Cardiac fibroblast (primary cell): ENCODE data around the gene POU4F2.

ENCODE experiments used
- DNase-seq, 2 donors: peaks; one replicate each; pipeline versions ENCODE4 v3.0.0 to v3.0.0-alpha.2; 2010; ENCODE audit warnings: low read depth in 2 of 2
- H3K4me3 ChIP-seq, 2 donors: replicated peaks in 1 of 2; 1 replicate in 1 of 2; 2 replicates in 1 of 2; pipeline ENCODE4 v1.5.1; 2011; ENCODE audit warnings: low read depth in 2 of 2, low read length in 2 of 2, mild to moderate bottlenecking in 2 of 2, moderate library complexity in 1 of 2
- TF ChIP-seq, protein P1 (sequence below): IDR thresholded peaks from one replicate; pipeline ENCODE4 v1.5.1; 2011; ENCODE audit warnings: low read depth, mild to moderate bottlenecking, low read length, inconsistent platforms

Gene POU4F2

DNA sequence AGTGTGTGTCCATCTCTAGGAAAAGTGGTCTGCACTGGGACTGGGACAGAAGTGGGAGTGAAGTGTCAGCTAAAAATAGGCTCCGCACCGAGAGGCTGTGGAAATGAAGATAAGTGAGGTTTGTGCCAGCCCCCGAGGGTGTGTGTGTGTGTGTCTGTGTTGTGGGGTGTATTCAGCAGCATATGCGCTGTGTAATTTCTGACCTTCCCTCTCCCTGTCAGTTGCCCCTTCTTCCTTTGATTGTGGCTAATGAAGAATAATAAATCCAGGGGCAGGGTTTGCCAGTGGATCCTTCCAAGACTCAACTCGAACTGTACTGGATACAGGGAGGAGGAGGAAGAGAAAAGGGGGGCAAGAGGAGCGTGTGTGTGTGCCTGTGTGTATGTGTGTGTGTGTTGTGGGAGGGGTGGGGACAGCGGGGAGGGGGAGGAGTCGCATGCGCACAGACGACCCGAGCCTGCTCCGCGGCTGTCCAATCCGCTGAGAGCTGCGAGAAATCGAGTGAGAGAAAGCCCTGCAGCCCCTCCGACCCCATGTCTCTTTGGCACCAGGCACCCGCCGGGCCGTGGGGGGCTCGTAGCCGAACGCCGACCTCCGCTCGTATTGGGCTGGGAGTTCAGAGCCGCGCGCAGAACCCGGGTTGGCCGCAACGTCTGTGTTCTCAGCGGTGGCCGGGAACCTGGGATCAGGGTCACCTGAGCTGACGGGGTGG lies 916 bp upstream of the POU4F2 start:
- DNase-seq = no peak
- no peak overlapping the region for H3K4me3 ChIP-seq
- TF ChIP-seq, protein P1, sequence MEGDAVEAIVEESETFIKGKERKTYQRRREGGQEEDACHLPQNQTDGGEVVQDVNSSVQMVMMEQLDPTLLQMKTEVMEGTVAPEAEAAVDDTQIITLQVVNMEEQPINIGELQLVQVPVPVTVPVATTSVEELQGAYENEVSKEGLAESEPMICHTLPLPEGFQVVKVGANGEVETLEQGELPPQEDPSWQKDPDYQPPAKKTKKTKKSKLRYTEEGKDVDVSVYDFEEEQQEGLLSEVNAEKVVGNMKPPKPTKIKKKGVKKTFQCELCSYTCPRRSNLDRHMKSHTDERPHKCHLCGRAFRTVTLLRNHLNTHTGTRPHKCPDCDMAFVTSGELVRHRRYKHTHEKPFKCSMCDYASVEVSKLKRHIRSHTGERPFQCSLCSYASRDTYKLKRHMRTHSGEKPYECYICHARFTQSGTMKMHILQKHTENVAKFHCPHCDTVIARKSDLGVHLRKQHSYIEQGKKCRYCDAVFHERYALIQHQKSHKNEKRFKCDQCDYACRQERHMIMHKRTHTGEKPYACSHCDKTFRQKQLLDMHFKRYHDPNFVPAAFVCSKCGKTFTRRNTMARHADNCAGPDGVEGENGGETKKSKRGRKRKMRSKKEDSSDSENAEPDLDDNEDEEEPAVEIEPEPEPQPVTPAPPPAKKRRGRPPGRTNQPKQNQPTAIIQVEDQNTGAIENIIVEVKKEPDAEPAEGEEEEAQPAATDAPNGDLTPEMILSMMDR = no peak

DNA sequence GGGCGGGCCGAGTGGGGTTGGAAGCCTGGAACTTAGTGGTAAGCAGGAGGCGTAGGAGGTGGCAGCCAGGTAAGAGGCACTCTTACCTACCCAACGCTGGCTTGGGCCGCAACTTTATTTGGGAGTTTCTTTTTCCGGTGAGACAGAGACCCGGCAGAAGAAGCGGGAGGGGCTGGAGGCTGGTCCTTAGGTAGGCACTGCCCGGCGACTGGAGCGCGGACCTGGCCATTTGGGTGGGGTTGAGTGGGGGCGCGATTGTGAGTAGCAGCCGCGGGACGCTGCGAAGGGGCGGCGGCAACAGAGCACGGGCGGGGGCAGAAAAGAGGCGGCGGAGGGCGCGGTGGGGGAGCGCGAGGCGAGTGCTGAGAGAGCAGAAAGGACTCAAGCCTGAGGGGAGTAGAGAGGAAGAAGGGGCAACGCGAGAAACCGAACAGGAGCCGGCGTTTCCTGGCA lies 334 bp upstream of the POU4F2 start:
- TF ChIP-seq, protein P1 = no peak
- no peak overlapping the region for H3K4me3 ChIP-seq
- DNase-seq = no peak

DNA sequence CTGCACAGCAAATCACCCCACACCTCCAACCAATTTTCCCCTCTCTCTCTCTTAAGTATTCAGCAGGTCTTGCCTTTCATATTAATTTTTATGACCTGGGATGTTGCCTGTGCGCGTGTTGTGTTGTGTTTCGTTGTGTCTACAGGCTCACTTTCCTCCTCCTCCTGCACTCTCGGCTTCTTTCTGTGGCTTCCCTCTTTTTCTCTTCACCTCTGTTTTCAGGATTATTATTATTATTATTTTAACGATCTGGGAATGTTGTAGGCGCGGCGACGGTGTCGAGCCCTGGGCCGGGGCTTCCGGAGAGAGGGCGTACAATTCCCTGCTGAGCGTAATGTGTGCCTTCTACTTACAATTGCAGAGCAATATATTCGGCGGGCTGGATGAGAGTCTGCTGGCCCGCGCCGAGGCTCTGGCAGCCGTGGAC lies 826 bp downstream of the POU4F2 start:
- DNase-seq = no peak
- no peak overlapping the region for H3K4me3 ChIP-seq

DNA sequence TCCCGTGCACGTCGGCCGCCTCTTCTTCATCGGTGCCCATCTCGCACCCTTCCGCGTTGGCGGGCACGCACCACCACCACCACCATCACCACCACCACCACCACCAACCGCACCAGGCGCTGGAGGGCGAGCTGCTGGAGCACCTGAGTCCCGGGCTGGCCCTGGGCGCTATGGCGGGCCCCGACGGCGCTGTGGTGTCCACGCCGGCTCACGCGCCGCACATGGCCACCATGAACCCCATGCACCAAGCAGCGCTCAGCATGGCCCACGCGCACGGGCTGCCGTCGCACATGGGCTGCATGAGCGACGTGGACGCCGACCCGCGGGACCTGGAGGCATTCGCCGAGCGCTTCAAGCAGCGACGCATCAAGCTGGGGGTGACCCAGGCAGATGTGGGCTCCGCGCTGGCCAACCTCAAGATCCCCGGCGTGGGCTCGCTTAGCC lies 1.4 kb downstream of the POU4F2 start:
- TF ChIP-seq, protein P1 = no peak
- no peak for DNase-seq
- H3K4me3 ChIP-seq = no peak overlapping the region

More for the DNA sequence above, 826 bp downstream of the POU4F2 start:
- TF ChIP-seq, protein P1 = no peak

DNA sequence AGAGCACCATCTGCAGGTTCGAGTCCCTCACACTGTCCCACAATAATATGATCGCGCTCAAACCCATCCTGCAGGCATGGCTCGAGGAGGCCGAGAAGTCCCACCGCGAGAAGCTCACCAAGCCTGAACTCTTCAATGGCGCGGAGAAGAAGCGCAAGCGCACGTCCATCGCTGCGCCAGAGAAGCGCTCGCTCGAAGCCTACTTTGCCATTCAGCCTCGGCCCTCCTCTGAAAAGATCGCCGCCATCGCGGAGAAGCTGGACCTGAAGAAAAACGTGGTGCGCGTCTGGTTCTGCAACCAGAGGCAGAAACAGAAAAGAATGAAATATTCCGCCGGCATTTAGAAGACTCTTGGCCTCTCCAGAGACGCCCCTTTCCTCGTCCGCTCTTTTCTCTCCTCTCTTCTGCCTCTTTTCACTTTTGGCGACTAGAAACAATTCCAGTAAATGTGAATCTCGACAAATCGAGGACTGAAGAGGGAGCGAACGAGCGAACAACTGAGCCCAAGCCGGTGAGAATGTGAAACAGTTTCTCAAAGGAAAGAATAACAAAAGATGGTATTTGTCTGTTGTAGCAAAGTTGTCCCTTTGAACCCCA lies 1.9 kb downstream of the POU4F2 start:
- DNase-seq = no peak
- TF ChIP-seq, protein P1 = no peak
- H3K4me3 ChIP-seq = no peak overlapping the region

DNA sequence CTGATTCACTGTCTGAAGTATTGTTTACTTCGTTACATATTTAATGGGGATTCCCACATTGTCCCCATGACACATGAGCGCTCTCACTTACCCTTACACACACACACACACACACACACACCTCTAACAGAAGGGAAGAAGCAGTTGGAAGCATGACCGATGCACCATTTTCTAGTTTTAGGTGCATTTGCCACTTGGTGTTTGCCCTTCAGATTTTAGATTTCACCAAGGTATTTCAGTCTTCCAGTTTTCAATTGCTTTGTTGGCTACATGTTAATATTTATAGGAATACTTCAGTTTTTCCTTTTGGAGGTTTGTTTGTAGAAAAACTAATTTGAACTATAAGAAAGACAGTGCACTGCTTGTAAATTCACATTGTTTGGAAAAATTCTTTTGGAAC lies 3.1 kb downstream of the POU4F2 start:
- no peak for DNase-seq
- TF ChIP-seq, protein P1 = no peak
- no peak overlapping the region for H3K4me3 ChIP-seq
